HL-60 (cell line): Measurements from ENCODE around the gene TTC33.

Experiments
- DNase-seq, 2 experiments: peaks; one replicate each; pipeline ENCODE4 v3.0.0-alpha.2; 2010 to 2020; ENCODE audit warnings: low read depth in 1 of 2, low spot score in 1 of 2
- H3K27ac ChIP-seq: fragments of 250-450 bp; sonication (Bioruptor Pico); replicated peaks from 2 replicates; pipeline ENCODE4 v1.5.1; 2020; ENCODE audit warnings: mild to moderate bottlenecking, moderate library complexity
- H3K27me3 ChIP-seq: fragments of 250-450 bp; sonication (Bioruptor Pico); 2 replicates; pipeline ENCODE4 v1.5.1; 2021; ENCODE audit warnings: mild to moderate bottlenecking, moderate library complexity; ENCODE audit not compliant: insufficient read depth, poor library complexity, severe bottlenecking
- H3K4me3 ChIP-seq: replicated peaks from 2 replicates; pipeline ENCODE4 v1.5.1; 2011; ENCODE audit warnings: mild to moderate bottlenecking, control low read depth, low read length; ENCODE audit not compliant: insufficient read depth
- GABPA ChIP-seq: IDR thresholded peaks from 2 replicates; pipeline ENCODE4 v1.6.1; 2012; ENCODE audit warnings: low read depth
- POLR2AphosphoS5 ChIP-seq: IDR thresholded peaks from 2 replicates; pipeline ENCODE4 v1.6.1; 2012; ENCODE audit warnings: low read depth
- SPI1 ChIP-seq: IDR thresholded peaks from 2 replicates; pipeline ENCODE4 v1.6.1; 2012; ENCODE audit warnings: low read depth, mild to moderate bottlenecking, borderline replicate concordance
- TF ChIP-seq, protein P1 (sequence below): IDR thresholded peaks from 2 replicates; pipeline ENCODE4 v1.6.1; 2012; ENCODE audit warnings: low read depth; ENCODE audit not compliant: insufficient replicate concordance
- TF ChIP-seq, protein P2 (sequence below): IDR thresholded peaks from one replicate; pipeline ENCODE4 v1.5.1; 2011; ENCODE audit warnings: low read length, control low read depth, inconsistent platforms; ENCODE audit not compliant: insufficient read depth

The TTC33 gene

GRCh38 chr5:40675396-40676133, 80.2 kb downstream of the TTC33 start:
- H3K27ac ChIP-seq = peak overlapping the region; percentile 22; the same call in 1 of the 2 replicates
- TF ChIP-seq POLR2AphosphoS5 = no peak
- TF ChIP-seq, protein P1, sequence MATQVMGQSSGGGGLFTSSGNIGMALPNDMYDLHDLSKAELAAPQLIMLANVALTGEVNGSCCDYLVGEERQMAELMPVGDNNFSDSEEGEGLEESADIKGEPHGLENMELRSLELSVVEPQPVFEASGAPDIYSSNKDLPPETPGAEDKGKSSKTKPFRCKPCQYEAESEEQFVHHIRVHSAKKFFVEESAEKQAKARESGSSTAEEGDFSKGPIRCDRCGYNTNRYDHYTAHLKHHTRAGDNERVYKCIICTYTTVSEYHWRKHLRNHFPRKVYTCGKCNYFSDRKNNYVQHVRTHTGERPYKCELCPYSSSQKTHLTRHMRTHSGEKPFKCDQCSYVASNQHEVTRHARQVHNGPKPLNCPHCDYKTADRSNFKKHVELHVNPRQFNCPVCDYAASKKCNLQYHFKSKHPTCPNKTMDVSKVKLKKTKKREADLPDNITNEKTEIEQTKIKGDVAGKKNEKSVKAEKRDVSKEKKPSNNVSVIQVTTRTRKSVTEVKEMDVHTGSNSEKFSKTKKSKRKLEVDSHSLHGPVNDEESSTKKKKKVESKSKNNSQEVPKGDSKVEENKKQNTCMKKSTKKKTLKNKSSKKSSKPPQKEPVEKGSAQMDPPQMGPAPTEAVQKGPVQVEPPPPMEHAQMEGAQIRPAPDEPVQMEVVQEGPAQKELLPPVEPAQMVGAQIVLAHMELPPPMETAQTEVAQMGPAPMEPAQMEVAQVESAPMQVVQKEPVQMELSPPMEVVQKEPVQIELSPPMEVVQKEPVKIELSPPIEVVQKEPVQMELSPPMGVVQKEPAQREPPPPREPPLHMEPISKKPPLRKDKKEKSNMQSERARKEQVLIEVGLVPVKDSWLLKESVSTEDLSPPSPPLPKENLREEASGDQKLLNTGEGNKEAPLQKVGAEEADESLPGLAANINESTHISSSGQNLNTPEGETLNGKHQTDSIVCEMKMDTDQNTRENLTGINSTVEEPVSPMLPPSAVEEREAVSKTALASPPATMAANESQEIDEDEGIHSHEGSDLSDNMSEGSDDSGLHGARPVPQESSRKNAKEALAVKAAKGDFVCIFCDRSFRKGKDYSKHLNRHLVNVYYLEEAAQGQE = no peak
- DNase-seq = peak in 1 of 2 experiments; percentile 42
- H3K4me3 ChIP-seq = no peak overlapping the region
- no peaks in the 10 kb centered on the region for H3K27me3 ChIP-seq

DNA sequence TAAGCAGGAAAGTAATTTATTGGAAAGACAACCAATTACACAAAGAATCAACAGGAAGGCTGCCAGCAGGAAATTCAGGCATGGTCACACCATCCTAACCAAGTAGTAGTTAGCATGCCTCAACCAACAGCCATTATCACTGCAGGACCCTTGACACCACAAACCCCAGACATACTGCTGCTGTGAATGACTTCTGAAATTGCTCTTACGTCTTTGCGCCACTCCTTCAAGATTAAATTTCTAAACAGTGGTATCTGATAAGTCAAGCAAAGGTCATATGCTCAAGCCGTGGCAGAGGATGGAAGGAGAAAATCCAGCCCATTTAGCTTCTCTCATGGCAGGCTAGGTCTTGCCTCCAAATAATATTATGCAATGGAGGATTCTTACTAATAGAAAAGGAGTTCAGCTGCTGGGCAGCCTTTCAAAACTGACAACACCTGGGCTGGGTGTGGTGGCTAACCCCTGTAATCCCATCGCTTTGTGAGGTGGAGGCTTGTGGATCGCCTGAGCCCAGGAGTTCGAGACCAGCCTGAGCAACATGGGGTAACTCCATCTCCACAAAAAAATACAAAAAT, 81.0 kb downstream of the TTC33 start:
- H3K27me3 ChIP-seq = no peaks in the 10 kb centered on the region
- DNase-seq = no peak
- H3K27ac ChIP-seq = no peak overlapping the region
- no peak overlapping the region for H3K4me3 ChIP-seq
- TF ChIP-seq POLR2AphosphoS5 (no peak), GABPA (no peak), SPI1 (no peak)
- TF ChIP-seq, protein P1 = no peak
- TF ChIP-seq, protein P2, sequence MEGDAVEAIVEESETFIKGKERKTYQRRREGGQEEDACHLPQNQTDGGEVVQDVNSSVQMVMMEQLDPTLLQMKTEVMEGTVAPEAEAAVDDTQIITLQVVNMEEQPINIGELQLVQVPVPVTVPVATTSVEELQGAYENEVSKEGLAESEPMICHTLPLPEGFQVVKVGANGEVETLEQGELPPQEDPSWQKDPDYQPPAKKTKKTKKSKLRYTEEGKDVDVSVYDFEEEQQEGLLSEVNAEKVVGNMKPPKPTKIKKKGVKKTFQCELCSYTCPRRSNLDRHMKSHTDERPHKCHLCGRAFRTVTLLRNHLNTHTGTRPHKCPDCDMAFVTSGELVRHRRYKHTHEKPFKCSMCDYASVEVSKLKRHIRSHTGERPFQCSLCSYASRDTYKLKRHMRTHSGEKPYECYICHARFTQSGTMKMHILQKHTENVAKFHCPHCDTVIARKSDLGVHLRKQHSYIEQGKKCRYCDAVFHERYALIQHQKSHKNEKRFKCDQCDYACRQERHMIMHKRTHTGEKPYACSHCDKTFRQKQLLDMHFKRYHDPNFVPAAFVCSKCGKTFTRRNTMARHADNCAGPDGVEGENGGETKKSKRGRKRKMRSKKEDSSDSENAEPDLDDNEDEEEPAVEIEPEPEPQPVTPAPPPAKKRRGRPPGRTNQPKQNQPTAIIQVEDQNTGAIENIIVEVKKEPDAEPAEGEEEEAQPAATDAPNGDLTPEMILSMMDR = no peak

- Histone ChIP-seq H3K27me3 (no peaks in the 10 kb centered on the region), H3K4me3 (no peak overlapping the region), H3K27ac (peak overlapping the region; percentile 57)
- DNase-seq = peak in 1 of 2 experiments; percentile 64
- TF ChIP-seq POLR2AphosphoS5 (no peak), GABPA (no peak), SPI1 (peak; percentile 97)
- TF ChIP-seq, protein P2 = no peak
- TF ChIP-seq, protein P1 = no peak
Measured at GRCh38 chr5:40672425-40672824, 83.3 kb downstream of the TTC33 start.
